OCI-LY7 (cell line): ENCODE results near the gene SEC22A. TPM values are rescaled to one million over a fixed set of nuclear protein-coding genes. Genes with fewer than 3 reads are reported as not detected.

Experiments used
- BruUV-seq: library from RNA; stranded (reverse); fragments of 400-500 nt; replicated peaks from 2 replicates; lab custom pipeline; 2021; lab: Mats Ljungman, UMichigan
- CTCF ChIA-PET: fragments of 300-600 bp; sonication (Branson Sonifier 250); formaldehyde crosslinking; loops from one replicate; lab custom pipeline; 2022; ENCODE audit warnings: antibody characterized with exemption; ENCODE audit not compliant: unreplicated experiment; lab: Charles Lee
- POLR2A ChIA-PET: fragments of 300-600 bp; sonication (Branson Sonifier 250); formaldehyde crosslinking; loops from one replicate; lab custom pipeline; 2022; ENCODE audit warnings: antibody characterized with exemption; lab: Charles Lee
- DNase-seq: peaks from one replicate; pipeline ENCODE4 v3.0.0-alpha.2; 2015; ENCODE audit warnings: low spot score
- H2AFZ ChIP-seq: fragments of 200-600 bp; sonication (generic), shearing (Covaris generic); 2 replicates; pipeline ENCODE4 v1.6.1; 2014; ENCODE audit warnings: mild to moderate bottlenecking, antibody characterized with exemption, low read length, moderate library complexity
- H3K27ac ChIP-seq: fragments of 200-600 bp; sonication (generic); 2 replicates; pipeline ENCODE4 v1.5.1; 2014; ENCODE audit warnings: mixed run types, low read depth, mild to moderate bottlenecking, moderate library complexity, low read length, inconsistent platforms; ENCODE audit not compliant: poor library complexity, severe bottlenecking
- H3K36me3 ChIP-seq: fragments of 200-600 bp; sonication (generic); 2 replicates; pipeline ENCODE4 v1.6.1; 2014; ENCODE audit warnings: mild to moderate bottlenecking, antibody characterized with exemption, low read length, moderate library complexity, mixed read lengths; ENCODE audit not compliant: insufficient read depth
- H3K4me1 ChIP-seq: fragments of 200-600 bp; sonication (generic); 2 replicates; pipeline ENCODE4 v1.5.1; 2014; ENCODE audit warnings: mild to moderate bottlenecking, low read length; ENCODE audit not compliant: insufficient read depth, poor library complexity, severe bottlenecking
- H3K4me2 ChIP-seq: fragments of 200-600 bp; sonication (generic); 2 replicates; pipeline ENCODE4 v1.6.1; 2014; ENCODE audit warnings: mild to moderate bottlenecking, low read length
- H3K4me3 ChIP-seq: fragments of 200-600 bp; sonication (generic); 2 replicates; pipeline ENCODE4 v1.5.1; 2014; ENCODE audit warnings: mild to moderate bottlenecking, low read depth, low read length; ENCODE audit not compliant: poor library complexity, severe bottlenecking
- H3K79me2 ChIP-seq: fragments of 200-600 bp; sonication (generic); 2 replicates; pipeline ENCODE4 v1.6.1; 2016; ENCODE audit warnings: low read depth, mild to moderate bottlenecking, low read length, moderate library complexity, mixed read lengths; ENCODE audit not compliant: insufficient read depth
- H3K9me2 ChIP-seq: fragments of 200-600 bp; sonication (generic); 2 replicates; pipeline ENCODE4 v1.6.1; 2016; ENCODE audit warnings: mild to moderate bottlenecking, low read length, mixed read lengths; ENCODE audit not compliant: insufficient read depth
- H3K9me3 ChIP-seq: fragments of 200-600 bp; sonication (generic); 2 replicates; pipeline ENCODE4 v1.6.1; 2014; ENCODE audit warnings: mild to moderate bottlenecking, mixed run types, low read length, mixed read lengths
- H4K20me1 ChIP-seq: fragments of 200-600 bp; sonication (generic); 2 replicates; pipeline ENCODE4 v1.6.1; 2014; ENCODE audit warnings: mild to moderate bottlenecking, antibody characterized with exemption, low read length, moderate library complexity, mixed read lengths; ENCODE audit not compliant: insufficient read depth
- EZH2phosphoT487 ChIP-seq: fragments of 200-600 bp; sonication (generic); IDR thresholded peaks from 2 replicates; pipeline ENCODE4 v1.6.1; 2018; ENCODE audit warnings: low read depth, borderline replicate concordance, mild to moderate bottlenecking, mixed run types, antibody characterized with exemption, low read length, moderate library complexity, mixed read lengths
- intact Hi-C: fragments of 100-400 bp; cut with micrococcal nuclease; formaldehyde crosslinking; loops from one replicate; pipeline ENCODE4 v1.10.0; 2022; ENCODE audit not compliant: unreplicated experiment
- total RNA-seq, 2 experiments: library from RNA; depleted of rRNA in 1 of 2; stranded (reverse); fragments of >200 nt in 1 of 2; shearing (Covaris generic) in 1 of 2; gene quantifications; 2 replicates each; pipeline ENCODE4 v1.2.3, GENCODE V29; 2014 to 2022
- TF ChIP-seq, protein P1 (sequence below): fragments of 200-600 bp; sonication (generic); conservative IDR thresholded peaks from 2 replicates; pipeline ENCODE4 v1.5.1; 2014; ENCODE audit warnings: mild to moderate bottlenecking, antibody characterized with exemption, low read length, moderate library complexity, mixed read lengths

SEC22A gene
- total RNA-seq, 2 experiments from 2014 or later: 22.0 to 24.5 TPM

DNA sequence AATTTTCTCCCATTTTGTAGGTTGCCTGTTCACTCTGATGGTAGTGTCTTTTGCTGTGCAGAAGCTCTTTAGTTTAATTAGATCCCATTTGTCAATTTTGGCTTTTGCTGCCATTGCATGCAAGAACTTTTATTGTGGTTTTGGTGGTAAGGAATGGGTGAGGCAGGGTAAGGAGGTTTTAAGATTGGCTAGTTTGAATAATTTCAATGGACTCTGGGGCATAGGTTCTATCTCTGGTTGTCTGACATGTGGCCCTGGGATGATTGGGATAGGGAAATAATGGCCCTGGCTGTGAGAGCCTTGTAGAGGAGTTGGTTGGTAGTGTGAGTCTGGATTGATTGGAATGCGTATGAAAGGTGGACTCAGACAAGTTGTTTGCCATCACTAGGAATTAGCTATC, 38.0 kb downstream of the SEC22A start:
- Histone ChIP-seq H3K4me2 (no peak overlapping the region), H4K20me1 (no peaks in the 10 kb centered on the region), H2AFZ (no peak overlapping the region), H3K79me2 (no peaks in the 10 kb centered on the region), H3K4me3 (no peak overlapping the region), H3K9me2 (no peaks in the 10 kb centered on the region), H3K9me3 (no peaks in the 10 kb centered on the region), H3K4me1 (no peaks in the 10 kb centered on the region), H3K36me3 (peaks cover 15% of the 10 kb centered on the region), H3K27ac (no peak overlapping the region)
- no TSS peak for BruUV-seq
- ChIA-PET POLR2A (no interaction called here), CTCF (no interaction called here)
- intact Hi-C loops: no loop called here
- TF ChIP-seq, protein P1, sequence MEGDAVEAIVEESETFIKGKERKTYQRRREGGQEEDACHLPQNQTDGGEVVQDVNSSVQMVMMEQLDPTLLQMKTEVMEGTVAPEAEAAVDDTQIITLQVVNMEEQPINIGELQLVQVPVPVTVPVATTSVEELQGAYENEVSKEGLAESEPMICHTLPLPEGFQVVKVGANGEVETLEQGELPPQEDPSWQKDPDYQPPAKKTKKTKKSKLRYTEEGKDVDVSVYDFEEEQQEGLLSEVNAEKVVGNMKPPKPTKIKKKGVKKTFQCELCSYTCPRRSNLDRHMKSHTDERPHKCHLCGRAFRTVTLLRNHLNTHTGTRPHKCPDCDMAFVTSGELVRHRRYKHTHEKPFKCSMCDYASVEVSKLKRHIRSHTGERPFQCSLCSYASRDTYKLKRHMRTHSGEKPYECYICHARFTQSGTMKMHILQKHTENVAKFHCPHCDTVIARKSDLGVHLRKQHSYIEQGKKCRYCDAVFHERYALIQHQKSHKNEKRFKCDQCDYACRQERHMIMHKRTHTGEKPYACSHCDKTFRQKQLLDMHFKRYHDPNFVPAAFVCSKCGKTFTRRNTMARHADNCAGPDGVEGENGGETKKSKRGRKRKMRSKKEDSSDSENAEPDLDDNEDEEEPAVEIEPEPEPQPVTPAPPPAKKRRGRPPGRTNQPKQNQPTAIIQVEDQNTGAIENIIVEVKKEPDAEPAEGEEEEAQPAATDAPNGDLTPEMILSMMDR: no peak
- TF ChIP-seq EZH2phosphoT487: no peak
- no peak for DNase-seq

DNA sequence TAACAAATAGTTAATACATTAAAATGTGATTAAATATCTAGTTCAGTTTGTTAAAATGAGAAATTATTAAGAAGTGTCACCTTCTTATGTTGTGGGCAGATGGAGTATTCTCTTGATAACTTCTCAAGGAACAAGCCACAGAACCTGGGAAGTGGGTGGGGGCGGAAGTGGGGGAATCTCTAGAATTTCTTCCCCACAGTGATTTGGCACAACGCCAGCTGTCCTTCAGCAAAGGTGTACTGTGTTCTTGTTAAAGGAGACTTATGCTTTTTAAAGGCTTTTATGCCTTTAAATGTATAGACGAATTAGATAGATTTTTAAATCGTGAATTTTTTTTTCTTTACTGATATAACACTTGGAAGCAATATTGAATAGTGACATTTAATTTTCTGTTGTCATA, 42.4 kb downstream of the SEC22A start:
- ChIA-PET POLR2A (no interaction called here), CTCF (no interaction called here)
- Histone ChIP-seq H3K4me1 (no peaks in the 10 kb centered on the region), H3K9me3 (no peaks in the 10 kb centered on the region), H3K9me2 (no peaks in the 10 kb centered on the region), H3K4me2 (no peak overlapping the region), H3K79me2 (no peaks in the 10 kb centered on the region), H4K20me1 (no peaks in the 10 kb centered on the region), H3K36me3 (peaks cover 51% of the 10 kb centered on the region), H3K4me3 (no peak overlapping the region), H2AFZ (no peak overlapping the region), H3K27ac (no peak overlapping the region)
- peak; percentile 6 for DNase-seq
- intact Hi-C loops: no loop called here
- BruUV-seq: no TSS peak
- TF ChIP-seq EZH2phosphoT487: no peak
- TF ChIP-seq, protein P1: no peak

DNA sequence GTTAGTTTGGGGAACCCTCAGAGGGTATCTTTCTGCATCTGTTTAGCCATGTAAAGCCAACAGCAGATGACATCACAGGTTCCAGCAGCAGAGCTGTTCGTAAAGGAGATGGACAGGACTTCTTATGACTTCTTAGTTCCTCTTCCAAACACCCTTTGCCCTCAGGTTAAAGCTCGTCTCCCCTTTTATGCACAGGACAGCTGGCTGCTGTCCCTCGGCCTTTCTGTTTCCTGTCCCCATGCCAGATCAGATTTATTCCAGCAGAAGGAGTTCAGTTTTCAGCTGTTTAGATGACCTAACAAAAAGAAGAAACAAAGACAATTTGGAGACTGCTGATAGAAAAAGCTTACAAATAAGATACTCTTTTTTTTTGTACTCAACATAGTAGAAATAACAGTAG, 45.1 kb downstream of the SEC22A start:
- TF ChIP-seq EZH2phosphoT487: no peak
- TF ChIP-seq, protein P1: no peak
- Histone ChIP-seq H3K27ac (no peak overlapping the region), H3K4me2 (no peak overlapping the region), H2AFZ (no peak overlapping the region), H3K4me3 (no peak overlapping the region), H3K9me2 (no peaks in the 10 kb centered on the region), H3K36me3 (peaks cover 43% of the 10 kb centered on the region), H3K9me3 (no peaks in the 10 kb centered on the region), H4K20me1 (no peaks in the 10 kb centered on the region), H3K4me1 (no peaks in the 10 kb centered on the region), H3K79me2 (no peaks in the 10 kb centered on the region)
- POLR2A ChIA-PET: interaction anchor here (0.9 to 1.5 kb wide), 4 partner anchors 10 to 260 kb away, joined by 3 to 5 read pairs (median 4); no protein-coding TSS in a partner anchor
- CTCF ChIA-PET: interaction anchor here (0.5 to 0.6 kb wide), 2 partner anchors 187 to 688 kb away, joined by 3 read pairs; no protein-coding TSS in a partner anchor
- intact Hi-C loops: no loop called here
- no TSS peak for BruUV-seq
- no peak for DNase-seq
